Calu3 (cell line): ENCODE measurements around the gene KCNH4. TPM values are rescaled to one million over a fixed set of nuclear protein-coding genes. Genes with fewer than 3 reads are reported as not detected.

Experiments
- BruUV-seq: library from RNA; stranded (reverse); fragments of 400-500 nt; replicated peaks from 2 replicates; lab custom pipeline; 2021; lab: Mats Ljungman, UMichigan
- CTCF ChIA-PET: fragments of 300-600 bp; sonication (Branson Sonifier 250); formaldehyde crosslinking; loops from one replicate; lab custom pipeline; 2022; ENCODE audit warnings: antibody characterized with exemption; lab: Charles Lee
- DNase-seq: peaks from one replicate; pipeline ENCODE4 v3.0.0; 2022
- H3K27ac Mint-ChIP-seq: one replicate; pipeline ENCODE4 v1.8.0; 2022; ENCODE audit warnings: mixed read lengths; ENCODE audit not compliant: unreplicated experiment
- H3K27me3 Mint-ChIP-seq: one replicate; pipeline ENCODE4 v1.8.0; 2022; ENCODE audit warnings: mixed read lengths; ENCODE audit not compliant: unreplicated experiment
- H3K36me3 Mint-ChIP-seq: one replicate; pipeline ENCODE4 v1.8.0; 2022; ENCODE audit warnings: mild to moderate bottlenecking, moderate library complexity, mixed read lengths; ENCODE audit not compliant: insufficient read depth, unreplicated experiment
- H3K4me1 Mint-ChIP-seq: one replicate; pipeline ENCODE4 v1.8.0; 2022; ENCODE audit warnings: mild to moderate bottlenecking, low read depth, mixed read lengths; ENCODE audit not compliant: unreplicated experiment
- H3K4me3 Mint-ChIP-seq: one replicate; pipeline ENCODE4 v1.8.0; 2022; ENCODE audit warnings: mild to moderate bottlenecking, low read depth, moderate library complexity, mixed read lengths; ENCODE audit not compliant: unreplicated experiment
- H3K9me3 Mint-ChIP-seq: one replicate; pipeline ENCODE4 v1.8.0; 2022; ENCODE audit warnings: low read depth, mixed read lengths; ENCODE audit not compliant: unreplicated experiment
- CTCF ChIP-seq: fragments of 200-600 bp; IDR thresholded peaks from one replicate; pipeline ENCODE4 v1.8.0; 2022; ENCODE audit warnings: antibody characterized with exemption; ENCODE audit not compliant: unreplicated experiment
- intact Hi-C: fragments of 100-400 bp; cut with micrococcal nuclease; formaldehyde crosslinking; loops from one replicate; pipeline ENCODE4 v1.10.0; 2022; ENCODE audit not compliant: unreplicated experiment
- total RNA-seq: library from RNA; stranded (reverse); gene quantifications from 2 replicates; pipeline ENCODE4 v1.2.3, GENCODE V29; 2022

Gene KCNH4
- total RNA-seq, 1 experiment from 2014 or later, result not detected

- no TSS peak for BruUV-seq
- TF ChIP-seq CTCF, result no peak
- H3K27me3 Mint-ChIP-seq, result no peaks in the 10 kb centered on the region
- no peak overlapping the region for H3K27ac Mint-ChIP-seq
- intact Hi-C loops, result loop anchor here (5.0 to 10.0 kb wide), 2 partner anchors 50 to 287 kb away; no protein-coding TSS in a partner anchor
- peaks cover 9% of the 10 kb centered on the region for H3K4me1 Mint-ChIP-seq
- no peak overlapping the region for H3K4me3 Mint-ChIP-seq
- DNase-seq, result no peak
- no peaks in the 10 kb centered on the region for H3K9me3 Mint-ChIP-seq
- peaks cover 86% of the 10 kb centered on the region for H3K36me3 Mint-ChIP-seq
- CTCF ChIA-PET, result interaction anchor here (1.4 to 4.7 kb wide), 3 partner anchors 52 to 100 kb away, joined by 3 to 15 read pairs (median 4); partner anchors contain the start of gene DNAJC7
These were observed 63.4 kb downstream of the KCNH4 start for GRCh38 chr17:42117397-42118125.

- Mint-ChIP-seq H3K4me1 (peaks cover 13% of the 10 kb centered on the region), H3K27me3 (no peaks in the 10 kb centered on the region), H3K4me3 (no peak overlapping the region), H3K9me3 (no peaks in the 10 kb centered on the region), H3K27ac (no peak overlapping the region), H3K36me3 (peaks cover 86% of the 10 kb centered on the region)
- CTCF ChIA-PET, result interaction anchor here (1.3 to 4.7 kb wide), 2 partner anchors 92 to 154 kb away, joined by 8 to 15 read pairs; no protein-coding TSS in a partner anchor
- DNase-seq, result peak; percentile 92
- peak; percentile 96 for TF ChIP-seq CTCF
- no TSS peak for BruUV-seq
- intact Hi-C loops, result loop anchor here (1.0 to 10.0 kb wide), 4 partner anchors 50 to 288 kb away; no protein-coding TSS in a partner anchor
These were observed 64.1 kb downstream of the KCNH4 start for GRCh38 chr17:42116705-42117396.

GRCh38 chr17:42114118-42114517 is 66.8 kb downstream of the KCNH4 start:
- peaks cover 80% of the 10 kb centered on the region for H3K36me3 Mint-ChIP-seq
- no peak overlapping the region for H3K4me3 Mint-ChIP-seq
- CTCF ChIA-PET, result interaction anchor here (0.6 to 2.7 kb wide), 4 partner anchors 11 to 1839 kb away, joined by 3 to 18 read pairs (median 6); no protein-coding TSS in a partner anchor
- no peaks in the 10 kb centered on the region for H3K27me3 Mint-ChIP-seq
- no peak for TF ChIP-seq CTCF
- intact Hi-C loops, result loop anchor here (10.0 kb wide), 1 partner anchor 291 kb away; no protein-coding TSS in a partner anchor
- no peak overlapping the region for H3K27ac Mint-ChIP-seq
- BruUV-seq, result no TSS peak
- DNase-seq, result no peak
- peaks cover 7% of the 10 kb centered on the region for H3K4me1 Mint-ChIP-seq
- H3K9me3 Mint-ChIP-seq, result no peaks in the 10 kb centered on the region

GRCh38 chr17:42113293-42114069 is 67.5 kb downstream of the KCNH4 start:
- Mint-ChIP-seq H3K27ac (no peak overlapping the region), H3K4me3 (no peak overlapping the region), H3K9me3 (no peaks in the 10 kb centered on the region), H3K36me3 (peaks cover 73% of the 10 kb centered on the region), H3K4me1 (peaks cover 7% of the 10 kb centered on the region), H3K27me3 (no peaks in the 10 kb centered on the region)
- CTCF ChIA-PET, result interaction anchor here (0.5 to 2.7 kb wide), 7 partner anchors 10 to 419 kb away, joined by 3 to 18 read pairs (median 7); no protein-coding TSS in a partner anchor
- TF ChIP-seq CTCF, result no peak
- DNase-seq, result no peak
- intact Hi-C loops, result loop anchor here (10.0 kb wide), 1 partner anchor 291 kb away; no protein-coding TSS in a partner anchor
- no TSS peak for BruUV-seq
